Astrocyte (in vitro differentiated cells and primary cell): ENCODE results near the gene TBRG4. TPM values are rescaled to one million over a fixed set of nuclear protein-coding genes. Genes with fewer than 3 reads are reported as not detected.

Experiments
- DNase-seq: peaks from one replicate; pipeline ENCODE4 v3.0.0-alpha.2; 2010; ENCODE audit warnings: low read depth
- FAIRE-seq: peaks from 2 replicates; lab custom pipeline; 2011; peaks lifted over from hg19 to GRCh38; lab: Jason Lieb, UNC
- H2AFZ ChIP-seq: 2 replicates; pipeline ENCODE4 v1.6.0; 2012; ENCODE audit warnings: low read depth, low read length, inconsistent platforms
- H3K27ac ChIP-seq: 2 replicates; pipeline ENCODE4 v1.5.1; 2011; ENCODE audit warnings: low read depth, low read length, inconsistent platforms
- H3K27me3 ChIP-seq: 2 replicates; pipeline ENCODE4 v1.6.0; 2011; ENCODE audit warnings: low read length, inconsistent platforms; ENCODE audit not compliant: insufficient read depth
- H3K36me3 ChIP-seq: 2 replicates; pipeline ENCODE4 v1.5.1; 2011; ENCODE audit warnings: low read length, inconsistent platforms; ENCODE audit not compliant: insufficient read depth
- H3K4me1 ChIP-seq: 2 replicates; pipeline ENCODE4 v1.5.1; 2011; ENCODE audit warnings: low read length, inconsistent platforms; ENCODE audit not compliant: insufficient read depth
- H3K4me2 ChIP-seq: 2 replicates; pipeline ENCODE4 v1.6.0; 2012; ENCODE audit warnings: low read length, inconsistent platforms
- H3K4me3 ChIP-seq: 2 replicates; pipeline ENCODE4 v1.5.1; 2011; ENCODE audit warnings: low read depth, mild to moderate bottlenecking, low read length, inconsistent platforms; ENCODE audit not compliant: insufficient read depth
- H3K79me2 ChIP-seq: 2 replicates; pipeline ENCODE4 v1.6.0; 2012; ENCODE audit warnings: mild to moderate bottlenecking, low read length, inconsistent platforms; ENCODE audit not compliant: insufficient read depth
- H3K9ac ChIP-seq: 2 replicates; pipeline ENCODE4 v1.6.0; 2012; ENCODE audit warnings: mild to moderate bottlenecking, low read length, inconsistent platforms
- H3K9me3 ChIP-seq: 2 replicates; pipeline ENCODE4 v1.5.1; 2012; ENCODE audit warnings: low read depth, mild to moderate bottlenecking, low read length, inconsistent platforms; ENCODE audit not compliant: insufficient read depth
- H4K20me1 ChIP-seq: 2 replicates; pipeline ENCODE4 v1.6.0; 2012; ENCODE audit warnings: low read length, inconsistent platforms; ENCODE audit not compliant: insufficient read depth
- H3K27ac Mint-ChIP-seq: one replicate; pipeline ENCODE4 v1.8.0; 2021; ENCODE audit warnings: mild to moderate bottlenecking, mixed read lengths; ENCODE audit not compliant: unreplicated experiment
- H3K27me3 Mint-ChIP-seq: one replicate; pipeline ENCODE4 v1.8.0; 2021; ENCODE audit warnings: low read depth, mixed read lengths; ENCODE audit not compliant: unreplicated experiment
- H3K36me3 Mint-ChIP-seq: one replicate; pipeline ENCODE4 v1.8.0; 2021; ENCODE audit warnings: low read depth, mixed read lengths; ENCODE audit not compliant: unreplicated experiment
- H3K4me1 Mint-ChIP-seq: one replicate; pipeline ENCODE4 v1.8.0; 2021; ENCODE audit warnings: low read depth, mixed read lengths; ENCODE audit not compliant: unreplicated experiment
- H3K4me3 Mint-ChIP-seq: one replicate; pipeline ENCODE4 v1.8.0; 2021; ENCODE audit warnings: mild to moderate bottlenecking, moderate library complexity, mixed read lengths; ENCODE audit not compliant: unreplicated experiment
- H3K9me3 Mint-ChIP-seq: one replicate; pipeline ENCODE4 v1.8.0; 2021; ENCODE audit warnings: mild to moderate bottlenecking, mixed read lengths; ENCODE audit not compliant: unreplicated experiment
- EZH2 ChIP-seq: IDR thresholded peaks from 2 replicates; pipeline ENCODE4 v1.6.1; 2012; ENCODE audit warnings: mild to moderate bottlenecking, low read length, inconsistent platforms; ENCODE audit not compliant: insufficient read depth
- total RNA-seq: library from RNA; stranded (reverse); gene quantifications from 2 replicates; pipeline ENCODE4 v1.2.1, GENCODE V29; 2021
- TF ChIP-seq, protein P1 (sequence below): IDR thresholded peaks from 2 replicates; pipeline ENCODE4 v1.5.1; 2011; ENCODE audit warnings: low read depth, mild to moderate bottlenecking, inconsistent platforms, low read length, moderate library complexity; ENCODE audit not compliant: insufficient read depth

The TBRG4 gene
- total RNA-seq, 1 donor from 2014 or later: 65.2 TPM

- H3K4me1 ChIP-seq: no peaks in the 10 kb centered on the region
- H3K27me3 ChIP-seq: no peaks in the 10 kb centered on the region
- H2AFZ ChIP-seq: no peak overlapping the region
- Mint-ChIP-seq H3K9me3 (no peaks in the 10 kb centered on the region), H3K4me1 (no peaks in the 10 kb centered on the region), H3K4me3 (no peak overlapping the region), H3K36me3 (peaks cover 7% of the 10 kb centered on the region), H3K27me3 (no peaks in the 10 kb centered on the region), H3K27ac (no peak overlapping the region)
- TF ChIP-seq, protein P1, sequence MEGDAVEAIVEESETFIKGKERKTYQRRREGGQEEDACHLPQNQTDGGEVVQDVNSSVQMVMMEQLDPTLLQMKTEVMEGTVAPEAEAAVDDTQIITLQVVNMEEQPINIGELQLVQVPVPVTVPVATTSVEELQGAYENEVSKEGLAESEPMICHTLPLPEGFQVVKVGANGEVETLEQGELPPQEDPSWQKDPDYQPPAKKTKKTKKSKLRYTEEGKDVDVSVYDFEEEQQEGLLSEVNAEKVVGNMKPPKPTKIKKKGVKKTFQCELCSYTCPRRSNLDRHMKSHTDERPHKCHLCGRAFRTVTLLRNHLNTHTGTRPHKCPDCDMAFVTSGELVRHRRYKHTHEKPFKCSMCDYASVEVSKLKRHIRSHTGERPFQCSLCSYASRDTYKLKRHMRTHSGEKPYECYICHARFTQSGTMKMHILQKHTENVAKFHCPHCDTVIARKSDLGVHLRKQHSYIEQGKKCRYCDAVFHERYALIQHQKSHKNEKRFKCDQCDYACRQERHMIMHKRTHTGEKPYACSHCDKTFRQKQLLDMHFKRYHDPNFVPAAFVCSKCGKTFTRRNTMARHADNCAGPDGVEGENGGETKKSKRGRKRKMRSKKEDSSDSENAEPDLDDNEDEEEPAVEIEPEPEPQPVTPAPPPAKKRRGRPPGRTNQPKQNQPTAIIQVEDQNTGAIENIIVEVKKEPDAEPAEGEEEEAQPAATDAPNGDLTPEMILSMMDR: no peak
- no peak for TF ChIP-seq EZH2
- peaks cover 41% of the 10 kb centered on the region for H4K20me1 ChIP-seq
- no peak overlapping the region for H3K4me3 ChIP-seq
- H3K4me2 ChIP-seq: no peak overlapping the region
- no peak overlapping the region for H3K9ac ChIP-seq
- H3K79me2 ChIP-seq: peaks cover 15% of the 10 kb centered on the region
- no peaks in the 10 kb centered on the region for H3K9me3 ChIP-seq
- H3K36me3 ChIP-seq: peaks cover 28% of the 10 kb centered on the region
- DNase-seq (no peak), FAIRE-seq (no peak)
- H3K27ac ChIP-seq: no peak overlapping the region
These were observed 11.4 kb downstream of the TBRG4 start for GRCh38 chr7:45099891-45100760.

- Histone ChIP-seq H3K27ac (no peak overlapping the region), H4K20me1 (peaks cover 32% of the 10 kb centered on the region), H3K79me2 (peaks cover 7% of the 10 kb centered on the region), H2AFZ (no peak overlapping the region), H3K4me1 (no peaks in the 10 kb centered on the region), H3K4me2 (no peak overlapping the region), H3K9me3 (no peaks in the 10 kb centered on the region), H3K4me3 (no peak overlapping the region), H3K36me3 (peaks cover 27% of the 10 kb centered on the region), H3K9ac (no peak overlapping the region), H3K27me3 (no peaks in the 10 kb centered on the region)
- Mint-ChIP-seq H3K36me3 (peaks cover 7% of the 10 kb centered on the region), H3K4me1 (no peaks in the 10 kb centered on the region), H3K27ac (no peak overlapping the region), H3K4me3 (no peak overlapping the region), H3K9me3 (peaks cover 3% of the 10 kb centered on the region), H3K27me3 (no peaks in the 10 kb centered on the region)
- no peak for DNase-seq
- TF ChIP-seq EZH2: no peak
- TF ChIP-seq, protein P1: no peak
- no peak for FAIRE-seq
These were observed 12.3 kb downstream of the TBRG4 start for GRCh38 chr7:45098983-45099839.
